AG09319 (cell line): ENCODE measurements around the gene UGGT2.

ENCODE experiments used
- DNase-seq: peaks from one replicate; pipeline ENCODE4 v3.0.0-alpha.2; 2010; ENCODE audit warnings: low read depth; ENCODE audit errors: extremely low read depth
- TF ChIP-seq, protein P1 (sequence below): IDR thresholded peaks from 2 replicates; pipeline ENCODE4 v1.5.1; 2011; ENCODE audit warnings: low read depth, mild to moderate bottlenecking, inconsistent platforms, low read length, moderate library complexity

UGGT2 gene

DNA sequence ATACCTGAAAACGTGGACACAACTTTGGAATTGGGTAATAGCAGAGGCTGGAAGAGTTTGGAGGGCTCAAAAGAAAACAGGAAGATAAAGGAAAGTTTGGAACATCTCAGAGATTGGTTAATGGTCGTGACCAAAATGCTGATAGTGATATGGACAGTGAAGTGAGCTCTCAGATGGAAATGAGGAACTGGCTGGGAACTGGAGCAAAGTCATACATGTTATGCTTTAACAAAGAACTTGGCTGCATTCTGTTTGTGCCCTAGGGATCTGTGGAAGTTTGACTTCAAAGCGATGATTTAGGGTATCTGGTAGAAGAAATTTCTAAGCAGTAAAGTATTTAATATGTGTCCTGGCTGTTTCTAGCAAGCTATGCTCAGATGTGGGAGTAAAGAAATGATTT, 240.1 kb downstream of the UGGT2 start:
- TF ChIP-seq, protein P1, sequence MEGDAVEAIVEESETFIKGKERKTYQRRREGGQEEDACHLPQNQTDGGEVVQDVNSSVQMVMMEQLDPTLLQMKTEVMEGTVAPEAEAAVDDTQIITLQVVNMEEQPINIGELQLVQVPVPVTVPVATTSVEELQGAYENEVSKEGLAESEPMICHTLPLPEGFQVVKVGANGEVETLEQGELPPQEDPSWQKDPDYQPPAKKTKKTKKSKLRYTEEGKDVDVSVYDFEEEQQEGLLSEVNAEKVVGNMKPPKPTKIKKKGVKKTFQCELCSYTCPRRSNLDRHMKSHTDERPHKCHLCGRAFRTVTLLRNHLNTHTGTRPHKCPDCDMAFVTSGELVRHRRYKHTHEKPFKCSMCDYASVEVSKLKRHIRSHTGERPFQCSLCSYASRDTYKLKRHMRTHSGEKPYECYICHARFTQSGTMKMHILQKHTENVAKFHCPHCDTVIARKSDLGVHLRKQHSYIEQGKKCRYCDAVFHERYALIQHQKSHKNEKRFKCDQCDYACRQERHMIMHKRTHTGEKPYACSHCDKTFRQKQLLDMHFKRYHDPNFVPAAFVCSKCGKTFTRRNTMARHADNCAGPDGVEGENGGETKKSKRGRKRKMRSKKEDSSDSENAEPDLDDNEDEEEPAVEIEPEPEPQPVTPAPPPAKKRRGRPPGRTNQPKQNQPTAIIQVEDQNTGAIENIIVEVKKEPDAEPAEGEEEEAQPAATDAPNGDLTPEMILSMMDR: no peak
- DNase-seq: no peak

GRCh38 chr13:95809429-95809828, 243.8 kb downstream of the UGGT2 start:
- DNase-seq: no peak
- TF ChIP-seq, protein P1: no peak

DNA sequence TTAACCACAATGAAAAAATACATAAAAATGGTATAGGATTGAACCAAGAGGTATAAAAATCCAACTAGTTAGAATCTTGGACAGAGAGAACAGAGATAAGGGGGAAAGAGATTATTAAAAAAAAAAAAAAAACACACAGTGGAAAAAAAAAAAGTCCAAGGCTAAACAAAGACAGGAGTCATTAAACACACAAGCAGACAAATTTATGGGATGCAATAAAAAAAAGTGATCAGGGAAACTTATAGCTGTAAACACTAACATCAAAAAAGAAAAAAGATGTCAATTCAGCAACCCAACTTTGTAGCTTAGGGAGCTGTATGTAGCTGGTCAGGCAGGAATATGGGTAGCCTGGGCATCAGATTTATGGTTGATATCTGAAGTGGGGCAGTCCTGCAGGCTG, 247.3 kb downstream of the UGGT2 start:
- TF ChIP-seq, protein P1: no peak
- no peak for DNase-seq

GRCh38 chr13:95801825-95802224, 251.4 kb downstream of the UGGT2 start:
- no peak for DNase-seq
- TF ChIP-seq, protein P1: no peak

DNA sequence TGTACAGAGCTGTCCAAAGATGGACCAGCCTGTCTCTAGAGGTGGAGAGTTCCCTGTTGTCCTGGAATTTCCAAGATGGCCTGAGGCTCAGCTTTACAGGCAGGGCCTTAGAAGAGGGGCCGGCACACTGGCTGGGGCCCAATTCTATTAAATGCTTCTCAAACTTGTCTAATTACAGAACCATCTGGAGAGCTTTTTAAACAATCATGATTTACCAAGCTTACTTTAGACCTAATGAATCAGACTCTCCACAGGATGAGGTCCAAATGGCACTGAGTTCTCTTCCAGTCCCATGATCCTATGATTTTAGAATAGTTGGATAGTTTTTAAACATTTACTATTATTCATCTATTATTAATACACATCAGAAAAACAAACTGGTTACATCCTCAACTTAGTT, 252.8 kb downstream of the UGGT2 start:
- no peak for DNase-seq
- TF ChIP-seq, protein P1: no peak

DNA sequence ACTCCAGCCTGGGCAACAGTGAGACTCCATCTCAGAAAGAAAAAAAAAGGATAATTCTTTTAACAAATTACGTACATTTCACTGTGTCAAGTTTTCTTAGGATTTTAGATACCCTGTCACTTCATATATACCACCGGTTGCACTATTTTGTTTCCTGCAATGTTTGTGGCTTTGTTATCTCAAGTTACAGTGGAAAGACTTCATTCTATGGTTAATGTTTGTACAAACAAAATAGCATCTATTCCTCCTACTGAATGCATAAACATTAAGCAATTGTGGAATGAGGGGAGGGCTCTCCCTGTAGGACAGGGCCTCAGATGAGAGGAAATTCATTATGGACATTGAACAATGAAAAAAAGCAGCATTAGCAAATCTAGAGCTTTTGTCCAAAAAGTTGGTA, 256.2 kb downstream of the UGGT2 start:
- TF ChIP-seq, protein P1: no peak
- no peak for DNase-seq

DNA sequence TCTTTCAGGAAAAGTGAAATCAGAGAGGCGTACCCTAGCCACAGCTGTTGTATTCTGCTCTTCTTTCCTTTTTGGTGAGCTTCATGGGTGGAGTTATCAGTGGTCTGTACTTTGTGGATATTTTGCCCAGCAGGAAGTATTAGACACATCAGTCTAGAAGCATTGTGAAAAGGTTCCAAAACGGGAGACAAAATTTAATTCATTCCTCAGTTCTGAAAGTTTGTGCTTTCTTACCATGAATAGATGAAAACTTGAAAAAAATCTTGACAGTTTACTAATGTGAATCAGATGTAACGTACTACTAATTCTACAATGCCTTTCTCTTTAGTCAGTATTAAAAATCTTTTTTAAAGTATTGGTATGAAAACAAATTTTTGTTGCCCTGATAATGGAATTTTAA, 259.4 kb downstream of the UGGT2 start:
- TF ChIP-seq, protein P1: no peak
- no peak for DNase-seq
